ENCODE measurements around the gene GLIS2.

GRCh38 chr16:4328782-4329775, 13.2 kb downstream of the GLIS2 start:
- TF ChIP-seq EZH2phosphoT487 (IDR thresholded peaks at IDR 0.05; ENCODE audit: borderline replicate concordance, low read length) (no peak), CTCF (conservative IDR thresholded peaks at IDR 0.05; ENCODE audit: low read depth, low read length) (no peak), EZH2 (IDR thresholded peaks at IDR 0.05; ENCODE audit: low read length, unreplicated experiment) (no peak)
